ENCODE results near the gene ATP2A1.
A peak's percentile ranks its signal among the peaks of the same experiment; 100 is the strongest.
"Not testable (repeated sequence)": the region's sequence is repeated elsewhere in the genome, so short reads cannot be mapped to it uniquely, and the experiment has no call there.

The ATP2A1 gene

DNA sequence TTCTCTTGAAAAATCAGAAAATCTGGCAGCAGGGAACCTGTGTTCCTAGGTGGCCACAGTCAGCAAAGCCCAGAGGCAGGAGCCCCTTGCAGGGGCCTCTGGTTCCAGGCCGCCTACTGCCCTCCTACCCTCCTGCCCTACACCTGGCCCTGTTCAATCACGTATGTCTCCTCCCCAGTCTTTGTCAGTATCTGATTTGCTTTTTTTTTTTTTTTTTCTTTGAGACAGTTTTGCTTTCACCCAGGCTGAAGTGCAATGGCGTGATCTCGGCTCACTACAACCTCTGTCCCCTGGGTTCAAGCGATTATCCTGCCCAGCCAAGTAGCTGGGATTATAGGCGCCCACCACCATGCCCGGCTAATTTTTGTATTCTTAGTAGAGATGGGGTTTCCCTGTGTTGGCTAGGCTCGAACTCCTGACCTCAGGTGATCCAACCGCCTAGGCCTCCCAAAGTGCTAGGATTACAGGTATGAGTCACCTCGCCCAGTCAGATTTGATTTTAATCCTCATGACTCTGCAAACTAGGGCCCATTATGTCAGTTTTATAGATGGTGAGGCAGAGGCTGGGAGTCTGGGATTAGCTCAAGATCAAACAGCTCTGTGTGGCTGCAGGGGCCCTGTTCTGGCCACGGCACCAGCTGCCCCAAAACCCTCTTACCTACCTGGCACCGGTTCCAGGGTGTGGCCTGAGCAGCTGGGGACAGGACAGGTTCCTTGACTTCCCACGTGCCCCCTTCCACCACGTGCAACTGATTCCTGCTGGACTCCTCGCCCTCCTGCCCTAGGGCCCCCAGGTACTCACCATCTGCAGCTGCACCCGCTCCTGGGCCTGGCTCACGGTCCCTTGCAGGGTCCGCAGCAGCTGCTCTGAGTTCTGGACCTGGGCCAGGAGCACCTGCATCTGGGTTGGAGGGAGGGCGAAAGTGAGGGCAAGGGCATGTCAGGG is 32.1 kb downstream of the ATP2A1 start:
- DNase-seq (ENCODE audit: low spot score): no peak

DNA sequence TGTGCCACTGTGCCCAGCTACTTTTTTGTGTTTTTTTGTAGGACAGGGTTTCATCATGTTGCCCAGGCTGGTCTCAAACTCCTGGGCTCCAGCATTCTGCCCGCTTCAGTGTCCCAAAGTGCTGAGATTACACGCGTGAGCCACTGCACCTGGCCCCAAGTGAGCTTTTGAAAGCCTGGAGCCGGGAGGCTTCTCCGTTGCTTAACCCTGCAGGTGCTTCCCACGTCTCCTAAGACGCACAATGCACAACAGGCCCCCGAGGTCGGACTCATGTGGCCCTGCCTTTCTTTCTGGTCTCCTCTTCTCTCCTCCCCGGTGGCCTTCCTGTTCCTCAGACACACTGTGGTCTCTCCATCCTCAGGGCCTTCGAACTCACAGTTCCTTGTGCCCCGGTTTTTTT is 34.3 kb downstream of the ATP2A1 start:
- no peak for DNase-seq (ENCODE audit: low spot score)

GRCh38 chr16:28913946-28914724 is 35.8 kb downstream of the ATP2A1 start:
- DNase-seq (ENCODE audit: low spot score): no peak

- no peak for DNase-seq (ENCODE audit: low spot score)
These were observed 36.9 kb downstream of the ATP2A1 start for GRCh38 chr16:28915181-28915580.

- no peak for DNase-seq (ENCODE audit: low spot score)
These were observed 38.8 kb downstream of the ATP2A1 start for GRCh38 chr16:28917095-28917494.

DNA sequence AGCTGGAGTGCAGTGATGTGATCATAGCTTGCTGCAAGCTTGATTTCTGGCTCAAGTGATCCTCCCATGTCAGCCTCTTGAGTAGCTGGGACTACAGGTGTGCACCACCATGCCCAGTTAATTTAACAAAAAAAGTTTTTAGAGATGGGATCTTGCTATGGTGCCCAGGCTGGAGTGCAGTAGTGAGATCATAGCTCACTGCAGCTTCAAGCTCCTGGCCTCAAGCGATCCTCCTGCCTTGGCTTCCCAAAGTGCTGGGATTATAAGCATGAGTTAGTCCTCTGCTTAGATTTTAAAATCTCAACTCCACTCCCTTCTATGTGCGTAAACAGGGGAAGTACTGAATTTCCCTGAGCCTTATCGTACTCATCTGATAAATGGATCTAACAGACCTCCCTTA is 40.4 kb downstream of the ATP2A1 start:
- no peak for DNase-seq (ENCODE audit: low spot score)

DNA sequence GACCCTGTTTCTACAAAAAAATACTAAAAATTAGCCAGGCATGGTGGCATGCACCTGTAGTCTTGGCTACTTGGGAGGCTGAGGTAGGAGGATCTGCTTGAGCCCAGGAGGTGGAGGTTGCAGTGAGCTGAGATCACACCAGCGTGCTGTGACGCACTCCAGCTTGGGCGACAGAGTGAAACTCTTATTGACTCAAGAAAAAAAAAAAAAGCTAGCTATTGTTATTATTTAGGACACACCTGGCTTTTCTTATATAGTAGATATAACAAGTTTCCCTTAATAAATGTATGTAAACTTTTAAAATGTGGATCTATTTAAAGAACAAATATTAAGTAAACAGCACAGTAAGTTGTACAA is 44.9 kb downstream of the ATP2A1 start:
- DNase-seq (ENCODE audit: low spot score): no peak

DNA sequence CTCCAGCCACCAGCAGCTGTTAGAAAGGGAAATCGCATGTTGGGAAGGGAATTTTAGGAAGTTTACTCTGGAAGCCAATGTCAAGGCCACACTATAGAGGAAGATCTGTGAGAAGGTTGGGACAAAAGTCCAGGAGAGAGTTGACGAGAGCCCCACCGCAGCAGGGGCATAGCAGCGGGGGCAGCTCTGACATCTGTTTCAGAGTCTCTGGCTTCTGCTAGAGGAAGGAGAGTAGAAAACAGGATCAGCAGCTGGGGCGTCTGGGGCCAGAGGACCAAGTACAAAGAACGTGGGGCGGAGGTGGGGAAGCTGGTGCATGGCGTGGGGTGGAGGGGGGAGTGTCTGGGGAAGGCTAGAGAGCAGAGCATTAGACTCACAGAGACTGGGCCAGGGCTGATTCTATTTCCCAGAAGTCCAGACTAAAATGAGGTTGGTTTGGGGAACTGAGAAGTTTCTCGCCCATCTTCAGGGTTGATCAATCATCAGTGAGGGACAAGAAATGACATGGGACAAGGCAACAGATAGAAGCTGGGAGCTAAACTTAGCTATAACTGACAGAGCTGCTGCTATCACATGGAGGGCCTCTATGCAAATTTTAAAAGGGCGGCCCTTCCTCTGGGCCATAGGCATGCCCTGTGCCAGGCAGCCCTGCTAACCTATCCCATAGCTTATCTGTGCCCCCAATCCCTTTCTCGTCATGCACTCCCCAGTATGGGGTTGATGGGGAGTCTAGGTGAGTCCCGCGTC is 45.5 kb downstream of the ATP2A1 start:
- no peak for DNase-seq (ENCODE audit: low spot score)

DNA sequence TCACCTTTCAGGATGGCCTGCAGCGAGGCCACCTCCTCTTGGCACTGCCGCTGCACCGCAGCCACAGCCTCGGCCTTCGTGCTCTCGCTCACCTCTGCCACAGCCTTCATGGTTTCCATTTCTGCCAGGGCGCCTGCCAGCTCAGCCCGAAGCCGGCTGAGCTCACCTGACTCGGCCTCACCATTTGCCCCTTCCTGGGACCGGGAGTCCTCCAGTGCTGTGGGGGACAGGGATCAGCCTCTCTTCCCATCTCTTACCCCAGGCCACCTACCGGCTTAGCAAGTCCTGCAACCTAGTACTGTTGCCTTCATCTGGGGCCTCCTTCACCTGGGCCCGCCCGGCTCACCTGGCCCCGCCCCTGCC is 46.1 kb downstream of the ATP2A1 start:
- no peak for DNase-seq (ENCODE audit: low spot score)

DNA sequence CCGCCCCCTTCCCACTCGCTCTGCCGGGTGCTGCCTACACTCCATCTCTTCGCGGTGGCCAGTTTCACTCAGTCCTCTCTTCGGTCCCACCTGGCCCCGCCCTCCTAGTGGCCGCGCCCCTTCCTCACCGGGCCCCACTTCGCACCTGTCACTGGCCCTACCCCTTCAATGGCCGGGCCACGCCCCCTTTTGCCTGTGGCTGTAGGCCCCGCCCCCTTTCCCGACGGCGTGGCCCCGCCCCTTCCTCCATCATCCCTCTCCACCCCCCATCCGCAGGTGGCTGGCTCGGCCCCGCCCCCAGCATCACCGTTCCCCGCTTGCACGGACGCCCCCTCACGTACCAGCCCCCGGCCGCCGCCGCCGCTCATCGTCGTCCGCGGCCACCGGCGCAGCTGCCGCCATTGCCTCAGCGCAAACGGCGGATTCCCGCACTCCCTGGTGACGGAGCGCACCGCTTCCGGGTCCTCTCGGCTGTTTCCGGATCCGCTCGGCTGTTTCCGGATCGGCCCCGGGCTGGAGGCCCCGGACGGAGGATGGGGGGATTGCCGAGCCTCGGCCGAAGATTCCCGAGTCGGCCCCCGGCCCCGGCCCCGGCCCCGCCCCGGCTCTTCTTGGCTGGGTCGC is 46.6 kb downstream of the ATP2A1 start, which contains the start of gene RABEP2:
TSS of gene RABEP2 (minus strand) at position 477 of the 624 bp plus-strand sequence. CDS start at position 402, 75 bp downstream.
- DNase-seq (ENCODE audit: low spot score): peak; percentile 98

DNA sequence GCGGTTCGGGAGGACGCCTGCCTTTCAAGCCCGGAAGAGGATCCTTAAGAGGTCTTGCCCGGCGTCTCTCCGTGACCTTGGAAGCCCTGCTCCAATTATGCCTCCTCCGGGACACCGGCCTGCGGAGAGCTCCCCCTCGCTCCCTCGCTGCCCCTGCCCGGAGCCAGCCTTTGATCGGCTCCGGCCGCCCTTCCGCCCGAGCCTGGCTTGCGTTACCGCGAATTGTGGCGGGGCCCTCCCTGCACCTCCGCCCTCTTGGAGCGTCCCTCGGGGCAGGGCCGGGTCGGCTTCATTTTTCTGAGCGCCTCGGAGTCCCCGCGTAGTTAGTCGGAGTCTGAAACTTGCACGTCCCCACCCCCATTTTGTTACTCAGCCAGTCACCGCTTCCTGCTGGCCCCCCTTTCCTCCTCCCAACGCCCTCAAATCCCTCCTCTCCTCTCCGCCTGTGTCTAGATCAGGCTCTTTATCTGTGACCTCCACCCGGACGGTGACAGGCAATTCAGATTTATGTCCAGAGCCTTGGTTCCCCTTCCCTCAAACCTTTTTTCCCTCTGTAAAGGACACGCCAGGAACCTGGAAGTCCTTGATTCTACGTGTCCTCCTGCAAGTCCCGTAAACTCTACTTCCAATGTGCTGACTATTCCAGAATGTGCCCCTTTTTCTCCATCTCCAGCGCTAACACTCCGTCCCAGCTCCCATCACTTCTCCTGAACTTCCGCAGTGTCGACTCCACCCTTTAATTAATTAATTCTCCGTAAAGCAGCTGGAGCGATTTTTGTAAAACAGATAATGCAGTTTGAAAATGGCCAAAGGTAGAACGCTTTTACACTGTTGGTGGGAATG is 47.3 kb downstream of the ATP2A1 start:
- peak; percentile 91 for DNase-seq (ENCODE audit: low spot score)

DNA sequence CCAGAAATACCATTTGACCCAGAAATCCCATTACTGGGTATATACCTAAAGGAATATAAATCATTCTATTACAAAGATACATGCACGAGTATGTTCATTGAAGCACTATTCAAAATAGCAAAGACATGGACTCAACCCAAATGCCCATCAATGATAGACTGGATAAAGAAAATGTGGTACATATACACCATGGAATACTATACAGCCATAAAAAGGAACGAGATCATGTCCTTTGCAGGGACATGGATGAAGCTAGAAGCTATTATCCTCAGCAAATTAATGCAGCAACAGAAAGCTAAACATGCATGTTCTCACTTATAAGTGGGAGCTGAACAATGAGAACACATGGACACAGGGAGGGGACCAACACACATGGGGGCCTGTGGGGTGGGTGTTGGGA is 48.0 kb downstream of the ATP2A1 start:
- not testable (repeated sequence) for DNase-seq (ENCODE audit: low spot score)

- no peak for DNase-seq (ENCODE audit: low spot score)
These were observed 49.5 kb downstream of the ATP2A1 start for GRCh38 chr16:28927815-28928214.

DNA sequence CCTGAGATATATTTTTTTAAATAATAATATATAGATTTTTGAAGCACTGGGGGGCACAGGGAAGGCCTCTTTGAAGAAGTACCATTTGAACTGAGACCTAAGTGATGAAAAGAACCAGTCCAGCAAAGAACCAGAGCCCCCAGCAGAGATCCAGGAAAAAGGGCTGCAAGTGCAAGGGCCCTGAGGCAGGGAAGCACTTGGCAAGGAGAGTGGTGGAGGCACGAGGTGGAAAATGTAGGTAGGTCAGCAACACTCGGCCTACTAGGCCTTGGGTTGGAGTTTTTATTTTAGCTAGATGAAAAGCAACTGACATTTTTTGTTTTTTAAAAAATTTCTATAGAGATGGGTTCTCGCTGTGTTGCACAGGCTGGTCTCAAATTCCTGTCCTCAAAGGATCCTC is 51.9 kb downstream of the ATP2A1 start:
- DNase-seq (ENCODE audit: low spot score): no peak

DNA sequence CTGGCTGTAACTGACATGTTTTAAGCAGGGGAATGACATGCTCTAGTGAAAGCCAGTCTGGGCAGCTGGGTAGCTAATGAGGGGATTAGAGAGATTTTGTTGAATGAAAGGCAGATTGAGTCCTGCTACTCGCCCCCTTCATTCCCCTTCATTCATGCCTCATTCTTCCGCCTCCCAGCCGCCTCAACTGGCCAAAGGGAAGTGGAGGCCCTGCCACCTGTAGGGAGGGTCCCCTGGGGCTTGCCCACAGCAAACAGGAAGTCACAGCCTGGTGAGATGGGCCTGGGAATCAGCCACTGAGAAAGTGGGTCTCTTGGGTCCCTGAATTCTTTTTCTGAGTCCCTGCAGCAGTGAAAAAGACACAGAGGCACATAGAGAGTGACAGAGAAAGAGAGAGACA is 52.4 kb downstream of the ATP2A1 start:
- peak; percentile 65 for DNase-seq (ENCODE audit: low spot score)

GRCh38 chr16:28931801-28932225 is 53.5 kb downstream of the ATP2A1 start, which contains the start of gene CD19:
CD19 (plus strand) TSS chr16:28931971; CDS start chr16:28932001, 30 bp downstream.
- DNase-seq (ENCODE audit: low spot score): no peak

- no peak for DNase-seq (ENCODE audit: low spot score)
These were observed 54.3 kb downstream of the ATP2A1 start for GRCh38 chr16:28932339-28933141.

DNA sequence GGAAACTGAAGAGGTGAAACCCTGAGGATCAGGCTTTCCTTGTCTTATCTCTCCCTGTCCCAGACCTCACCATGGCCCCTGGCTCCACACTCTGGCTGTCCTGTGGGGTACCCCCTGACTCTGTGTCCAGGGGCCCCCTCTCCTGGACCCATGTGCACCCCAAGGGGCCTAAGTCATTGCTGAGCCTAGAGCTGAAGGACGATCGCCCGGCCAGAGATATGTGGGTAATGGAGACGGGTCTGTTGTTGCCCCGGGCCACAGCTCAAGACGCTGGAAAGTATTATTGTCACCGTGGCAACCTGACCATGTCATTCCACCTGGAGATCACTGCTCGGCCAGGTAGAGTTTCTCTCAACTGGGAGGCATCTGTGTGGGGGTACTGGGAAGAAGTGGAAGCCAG is 54.9 kb downstream of the ATP2A1 start:
- DNase-seq (ENCODE audit: low spot score): no peak

DNA sequence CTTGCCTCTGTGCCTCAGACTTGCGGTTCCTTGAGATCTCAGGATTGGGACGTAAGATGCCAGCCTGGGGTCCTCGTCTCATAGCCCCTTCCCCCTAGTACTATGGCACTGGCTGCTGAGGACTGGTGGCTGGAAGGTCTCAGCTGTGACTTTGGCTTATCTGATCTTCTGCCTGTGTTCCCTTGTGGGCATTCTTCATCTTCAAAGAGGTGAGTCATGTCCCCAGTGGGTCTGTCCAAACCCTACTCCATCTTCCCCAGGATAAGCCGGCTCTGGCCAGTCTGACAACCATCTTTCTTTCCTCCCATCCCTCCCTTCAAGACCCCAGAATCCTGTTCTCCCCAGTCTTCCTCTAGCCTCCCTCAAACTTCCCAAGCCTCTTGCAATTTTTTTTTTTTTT is 57.1 kb downstream of the ATP2A1 start:
- no peak for DNase-seq (ENCODE audit: low spot score)

All from ecto neural progenitor cell (in vitro differentiated cells).